Spleen (tissue), 11 donors: ENCODE measurements around the gene C2orf42. TPM values are rescaled to one million over a fixed set of nuclear protein-coding genes. Genes with fewer than 3 reads are reported as not detected.

Experiments
- DNase-seq: peaks from one replicate; pipeline ENCODE4 v3.0.0-alpha.2; 2020
- H3K27ac ChIP-seq, 8 donors: fragments of 200-600 bp; sonication (generic) in 7 of 8; 1 replicate in 4 of 8; 2 replicates in 4 of 8; pipeline versions ENCODE4 v1.5.0 to v1.8.0; 2016 to 2021; ENCODE audit warnings: inconsistent platforms in 4 of 8, mild to moderate bottlenecking in 4 of 8, moderate library complexity in 1 of 8
- H3K27me3 ChIP-seq, 7 donors: fragments of 200-600 bp; sonication (generic) in 6 of 7; replicated peaks in 1 of 7; 1 replicate in 4 of 7; 2 replicates in 3 of 7; pipeline versions ENCODE4 v1.5.0 to v1.8.0; 2016 to 2021; ENCODE audit warnings: inconsistent platforms in 3 of 7, mild to moderate bottlenecking in 1 of 7
- H3K36me3 ChIP-seq, 6 donors: fragments of 200-600 bp; sonication (generic) in 5 of 6; 1 replicate in 4 of 6; 2 replicates in 2 of 6; pipeline versions ENCODE4 v1.5.0 to v1.8.0; 2016 to 2021; ENCODE audit warnings: inconsistent platforms in 2 of 6
- H3K4me1 ChIP-seq, 6 donors: fragments of 200-600 bp; sonication (generic) in 5 of 6; 1 replicate in 3 of 6; 2 replicates in 3 of 6; pipeline versions ENCODE4 v1.5.0 to v1.8.0; 2016 to 2021; ENCODE audit warnings: inconsistent platforms in 3 of 6
- H3K4me3 ChIP-seq, 8 donors: fragments of 200-600 bp; sonication (generic) in 7 of 8; 1 replicate in 4 of 8; 2 replicates in 4 of 8; pipeline versions ENCODE4 v1.5.0 to v1.8.0; 2016 to 2021; ENCODE audit warnings: inconsistent platforms in 4 of 8, mild to moderate bottlenecking in 4 of 8, moderate library complexity in 2 of 8
- H3K9me3 ChIP-seq, 8 donors: fragments of 200-600 bp; sonication (generic) in 7 of 8; 1 replicate in 4 of 8; 2 replicates in 4 of 8; pipeline versions ENCODE4 v1.5.0 to v1.8.0; 2016 to 2021; ENCODE audit warnings: inconsistent platforms in 4 of 8
- CTCF ChIP-seq, 11 experiments: fragments of 200-600 bp in 7 of 11; fragments of 450-650 bp in 4 of 11; sonication (generic) in 4 of 11; IDR thresholded peaks in 8 of 11; conservative IDR thresholded peaks in 3 of 11; 1 replicate in 7 of 11; 2 replicates in 4 of 11; pipeline versions ENCODE4 v1.4.0 to v1.8.0; 2016 to 2021; ENCODE audit warnings: antibody characterized with exemption in 11 of 11, inconsistent platforms in 4 of 11, mild to moderate bottlenecking in 1 of 11
- POLR2A ChIP-seq, 3 donors: fragments of 450-650 bp; IDR thresholded peaks; one replicate each; pipeline ENCODE4 v1.5.1; 2017; ENCODE audit warnings: antibody characterized with exemption in 3 of 3, mild to moderate bottlenecking in 1 of 3
- POLR2AphosphoS5 ChIP-seq, 3 donors: sonication (generic); formaldehyde crosslinking; IDR thresholded peaks; one replicate each; pipeline ENCODE4 v1.5.1; 2017; ENCODE audit warnings: antibody characterized with exemption in 3 of 3
- WGBS, 5 donors: extraction: QIAGEN DNeasy Blood & Tissue Kit in 3 of 5; methylation state at CpG; one replicate each; pipeline versions ENCODE4 v1.1.5 to v1.1.7; 2013 to 2018; 5-methylcytosine and 5-hydroxymethylcytosine counted together
- intact Hi-C: fragments of 100-400 bp; cut with DNase I; formaldehyde crosslinking; loops from one replicate; pipeline ENCODE4 v1.15.0; 2023; ENCODE audit warnings: low total_unique reads
- polyA plus RNA-seq, 3 donors: library from polyadenylated mRNA; stranded (reverse); fragments of 200-250 nt; gene quantifications; one replicate each; pipeline ENCODE4 v1.2.1, GENCODE V29; 2013
- total RNA-seq, 7 donors: library from RNA; depleted of rRNA in 3 of 7; stranded (reverse); fragments of >200 nt in 3 of 7; fragmentation: NEBNext Ultra II Directional in 4 of 7; extraction: Animal tissue kit (Norgen Biotek cat#: 25700) in 4 of 7; gene quantifications; one replicate each; pipeline versions ENCODE4 v1.1.0 to v1.2.1, GENCODE V29; 2016 to 2021
- donor health status: healthy with polysubstance abuse.
- donor health status: DM: no; HTN: no; CAD: no; lungs with moderate emphysema.
- donor health status: DM: no; HTN: no; CAD: no.
- donor health status: Bipolar disorder and iron deficiency.
- donor health status: healthy.
- donor health status: DM: no; HTN: no; CAD: no.
- donor health status: DM: yes; HTN: yes; CAD: no.

C2orf42 gene
- total and polyA plus RNA-seq, 10 donors, result 6.0 to 24.3 (median 18.0) TPM

GRCh38 chr2:70204452-70204851 lies 13.6 kb upstream of the C2orf42 start:
- intact Hi-C loops, result no loop called here
- TF ChIP-seq POLR2A (IDR thresholded peaks at IDR 0.05), result no peak
- no peak for TF ChIP-seq POLR2AphosphoS5 (IDR thresholded peaks at IDR 0.05)
- no peak for TF ChIP-seq CTCF (IDR thresholded peaks at IDR 0.05 in 8 of 11, conservative IDR thresholded peaks at IDR 0.05 in 3 of 11)
- H3K4me3 ChIP-seq, result no peak overlapping the region
- DNase-seq, result no peak
- H3K27ac ChIP-seq, result no peak overlapping the region
- H3K27me3 ChIP-seq, result no peaks in the 10 kb centered on the region
- no peaks in the 10 kb centered on the region for H3K4me1 ChIP-seq
- no peaks in the 10 kb centered on the region for H3K9me3 ChIP-seq
- 91 to 95% (median 93%) methylated on average over 8 of the region's 8 CpGs for WGBS, 5 donors
- H3K36me3 ChIP-seq, result peaks cover 0 to 26% (median under 1%) of the 10 kb centered on the region in 6 donors

GRCh38 chr2:70203086-70203485 lies 12.3 kb upstream of the C2orf42 start:
- intact Hi-C loops, result no loop called here
- no peak for DNase-seq
- TF ChIP-seq POLR2A (IDR thresholded peaks at IDR 0.05) (no peak), POLR2AphosphoS5 (IDR thresholded peaks at IDR 0.05) (no peak), CTCF (IDR thresholded peaks at IDR 0.05 in 8 of 11, conservative IDR thresholded peaks at IDR 0.05 in 3 of 11) (no peak)
- 80 to 98% (median 90%) methylated on average over 5 of the region's 5 CpGs for WGBS, 5 donors
- Histone ChIP-seq H3K4me1 (no peaks in the 10 kb centered on the region), H3K4me3 (no peak overlapping the region), H3K36me3 (peaks cover 0 to 12% (median 0%) of the 10 kb centered on the region in 6 donors), H3K9me3 (no peaks in the 10 kb centered on the region), H3K27ac (no peak overlapping the region), H3K27me3 (no peaks in the 10 kb centered on the region)

GRCh38 chr2:70202236-70202806 lies 11.5 kb upstream of the C2orf42 start:
- 75 to 89% (median 86%) methylated on average over 9 of the region's 9 CpGs for whole genome bisulfite sequencing, 5 donors
- Histone ChIP-seq H3K27me3 (no peaks in the 10 kb centered on the region), H3K4me3 (no peak overlapping the region), H3K9me3 (no peaks in the 10 kb centered on the region), H3K27ac (no peak overlapping the region), H3K4me1 (no peaks in the 10 kb centered on the region), H3K36me3 (peaks cover 0 to 7% (median 0%) of the 10 kb centered on the region in 6 donors)
- intact Hi-C loops, result no loop called here
- TF ChIP-seq POLR2A (IDR thresholded peaks at IDR 0.05) (no peak), POLR2AphosphoS5 (IDR thresholded peaks at IDR 0.05) (no peak), CTCF (IDR thresholded peaks at IDR 0.05 in 8 of 11, conservative IDR thresholded peaks at IDR 0.05 in 3 of 11) (no peak)
- DNase-seq, result no peak

GRCh38 chr2:70201831-70202230 lies 11.0 kb upstream of the C2orf42 start:
- Histone ChIP-seq H3K4me3 (no peak overlapping the region), H3K4me1 (no peaks in the 10 kb centered on the region), H3K27me3 (no peaks in the 10 kb centered on the region), H3K27ac (no peak overlapping the region), H3K36me3 (peaks cover 0 to 2% (median 0%) of the 10 kb centered on the region in 6 donors), H3K9me3 (no peaks in the 10 kb centered on the region)
- no peak for DNase-seq
- WGBS, 5 donors, result 90 to 99% (median 97%) methylated on average over 5 to 6 of the region's 6 CpGs
- intact Hi-C loops, result no loop called here
- no peak for TF ChIP-seq POLR2A (IDR thresholded peaks at IDR 0.05)
- TF ChIP-seq CTCF (IDR thresholded peaks at IDR 0.05 in 8 of 11, conservative IDR thresholded peaks at IDR 0.05 in 3 of 11), result no peak
- TF ChIP-seq POLR2AphosphoS5 (IDR thresholded peaks at IDR 0.05), result no peak
